ENCODE results near the gene PTGIR.

GRCh38 chr19:46599716-46600373 is 25.0 kb downstream of the PTGIR start:
- TF ChIP-seq CTCF (IDR thresholded peaks at IDR 0.05) (no peak), POLR2A (IDR thresholded peaks at IDR 0.05) (no peak)

Data from vagina (tissue), 2 donors.